Stomach (tissue), 4 donors: ENCODE data around the gene UGT1A6.
"Not testable (repeated sequence)": the region's sequence is repeated elsewhere in the genome, so short reads cannot be mapped to it uniquely, and the experiment has no call there.

ENCODE experiments used
- CTCF ChIP-seq, 7 experiments: fragments of 450-650 bp in 4 of 7; fragments of 200-600 bp in 3 of 7; sonication (generic) in 3 of 7; IDR thresholded peaks; one replicate each; pipeline ENCODE4 v1.5.1; 2016 to 2019; ENCODE audit warnings: antibody characterized with exemption in 7 of 7, control low read depth in 2 of 7, mild to moderate bottlenecking in 1 of 7
- POLR2A ChIP-seq, 4 donors: fragments of 450-650 bp; IDR thresholded peaks; one replicate each; pipeline ENCODE4 v1.6.1; 2016; ENCODE audit warnings: antibody characterized with exemption in 4 of 4, control low read depth in 2 of 4, mild to moderate bottlenecking in 1 of 4, moderate library complexity in 1 of 4

GRCh38 chr2:233751212-233752009, 58.7 kb downstream of the UGT1A6 start:
- TF ChIP-seq CTCF, POLR2A (IDR thresholded peaks at IDR 0.05): not testable (repeated sequence)
